HG03354 (cell line): ENCODE data around the gene SLC16A3.

ENCODE experiments used
- ATAC-seq: cut with Tn5 transposase; IDR thresholded peaks from one replicate; pipeline ENCODE4 v1.9.1; 2021; ENCODE audit warnings: mild to moderate bottlenecking; ENCODE audit not compliant: unreplicated experiment, poor library complexity, severe bottlenecking

The SLC16A3 gene

DNA sequence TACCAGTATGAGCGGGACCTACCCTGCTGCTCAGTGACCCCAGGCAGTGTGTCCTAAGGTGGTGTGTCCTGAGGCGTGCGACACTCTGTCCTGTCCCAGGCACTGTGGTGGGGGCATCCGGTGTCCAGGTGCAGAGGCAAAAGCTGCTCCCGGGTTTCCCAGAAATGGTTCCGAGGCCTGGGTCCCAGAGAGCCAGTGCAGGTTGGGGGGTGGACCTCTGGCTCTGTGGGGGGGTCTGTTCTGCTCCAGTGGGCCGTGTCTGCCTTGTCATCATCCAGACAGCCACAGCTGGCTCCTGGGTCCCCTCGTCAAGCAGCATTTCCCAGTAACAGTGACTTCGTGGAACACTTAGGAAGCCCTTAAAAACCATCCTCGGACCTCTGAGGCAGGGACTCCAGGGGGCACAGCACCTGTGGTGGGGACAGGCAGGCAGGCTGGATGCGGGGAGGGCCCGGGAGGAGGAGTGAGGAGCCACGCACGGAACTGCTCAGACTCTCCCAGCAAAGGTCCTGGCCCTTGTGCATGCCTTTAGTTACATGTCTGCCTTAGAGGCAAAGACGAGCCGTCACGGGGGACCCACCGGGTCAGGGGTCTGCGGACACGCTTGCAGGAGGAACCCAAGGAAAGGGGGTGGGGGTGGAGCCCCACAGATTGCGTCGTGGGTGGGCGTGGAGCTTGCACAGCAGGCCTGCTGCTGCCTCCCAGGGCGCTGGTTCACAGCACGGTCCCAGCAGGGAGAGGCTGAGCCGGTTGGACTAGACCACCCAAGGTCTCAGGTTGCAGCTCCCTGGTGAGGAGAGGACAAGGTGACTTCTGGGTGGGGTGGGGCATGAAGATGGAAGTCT is 5.6 kb downstream of the SLC16A3 start:
- no peak for ATAC-seq

DNA sequence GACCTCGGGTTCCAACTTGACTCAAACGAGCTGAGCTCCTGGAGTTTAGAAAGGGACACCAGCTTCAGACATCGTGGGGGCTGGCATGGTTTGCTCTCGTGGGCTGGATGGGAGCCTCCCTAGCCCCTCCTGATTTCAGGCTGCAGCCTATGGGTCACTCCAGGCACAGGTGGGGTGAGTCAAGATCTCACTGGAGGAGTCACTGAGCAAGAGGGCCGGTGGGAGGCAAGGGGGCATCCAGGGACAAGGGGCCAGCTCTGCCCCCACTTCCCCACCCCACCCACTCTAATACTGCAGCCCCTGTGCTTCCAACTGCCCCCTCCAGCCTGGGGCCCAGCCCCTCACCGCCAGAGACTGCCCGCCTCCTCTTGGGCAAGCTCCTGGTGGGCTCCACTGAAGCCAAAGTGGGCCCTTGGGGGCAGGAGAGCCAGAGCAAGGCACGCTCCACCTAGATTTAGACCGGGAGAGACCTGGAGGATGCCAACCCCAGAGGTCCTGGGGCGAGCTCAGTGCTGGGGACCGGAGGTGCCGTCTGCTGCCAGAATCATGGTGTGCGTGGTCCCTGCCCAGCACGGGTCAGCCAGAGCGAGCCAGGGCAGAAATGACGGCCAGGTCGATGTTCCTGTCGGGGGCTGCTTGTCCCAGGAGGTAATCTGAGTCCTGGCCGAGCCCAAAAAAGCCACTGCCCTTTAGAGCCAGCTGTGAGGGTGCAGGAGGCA is 6.4 kb downstream of the SLC16A3 start:
- ATAC-seq, result no peak

DNA sequence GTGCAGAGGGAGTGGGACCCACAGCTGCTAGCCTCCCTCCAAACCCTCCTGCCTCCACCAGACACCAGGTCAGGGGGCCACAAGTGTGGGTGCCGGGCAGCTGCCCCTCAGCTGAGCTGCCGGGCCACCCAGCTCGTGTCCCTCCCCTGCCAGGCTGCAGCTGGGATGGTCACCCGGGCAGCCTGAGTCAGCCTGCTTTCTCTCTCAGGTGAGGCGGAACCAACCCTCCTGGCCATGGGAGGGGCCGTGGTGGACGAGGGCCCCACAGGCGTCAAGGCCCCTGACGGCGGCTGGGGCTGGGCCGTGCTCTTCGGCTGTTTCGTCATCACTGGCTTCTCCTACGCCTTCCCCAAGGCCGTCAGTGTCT is 6.9 kb downstream of the SLC16A3 start:
- ATAC-seq, result no peak

DNA sequence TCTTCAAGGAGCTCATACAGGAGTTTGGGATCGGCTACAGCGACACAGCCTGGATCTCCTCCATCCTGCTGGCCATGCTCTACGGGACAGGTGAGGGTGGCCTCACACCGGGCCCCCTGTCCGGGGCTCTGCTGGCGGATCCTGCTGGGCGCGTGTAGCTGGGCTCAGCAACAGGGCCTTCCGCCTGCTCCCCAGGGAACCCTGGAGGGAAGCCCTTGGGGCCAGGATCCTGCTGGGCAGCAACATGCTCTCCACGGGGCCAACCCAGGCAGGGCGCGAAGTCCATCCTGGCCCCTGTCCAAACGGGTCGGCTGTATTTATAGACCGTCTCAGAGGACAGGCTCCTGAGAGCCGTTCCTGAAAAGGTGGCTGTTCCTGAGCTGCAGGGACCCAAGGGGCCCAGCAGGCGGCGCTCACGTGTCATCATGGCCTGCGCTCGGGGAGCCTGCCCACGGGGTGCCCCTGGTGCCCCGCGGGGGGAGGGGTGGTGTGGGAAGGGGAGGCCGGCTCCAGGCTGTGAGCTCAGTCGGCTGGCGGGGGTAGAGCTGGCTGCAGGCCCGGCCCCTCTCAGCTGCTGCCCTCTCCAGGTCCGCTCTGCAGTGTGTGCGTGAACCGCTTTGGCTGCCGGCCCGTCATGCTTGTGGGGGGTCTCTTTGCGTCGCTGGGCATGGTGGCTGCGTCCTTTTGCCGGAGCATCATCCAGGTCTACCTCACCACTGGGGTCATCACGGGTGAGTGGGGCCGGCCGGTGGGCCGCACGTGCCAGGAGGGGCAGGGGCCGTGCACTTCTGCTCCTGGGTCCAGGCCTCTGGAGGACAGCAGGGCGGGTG is 7.5 kb downstream of the SLC16A3 start:
- no peak for ATAC-seq

DNA sequence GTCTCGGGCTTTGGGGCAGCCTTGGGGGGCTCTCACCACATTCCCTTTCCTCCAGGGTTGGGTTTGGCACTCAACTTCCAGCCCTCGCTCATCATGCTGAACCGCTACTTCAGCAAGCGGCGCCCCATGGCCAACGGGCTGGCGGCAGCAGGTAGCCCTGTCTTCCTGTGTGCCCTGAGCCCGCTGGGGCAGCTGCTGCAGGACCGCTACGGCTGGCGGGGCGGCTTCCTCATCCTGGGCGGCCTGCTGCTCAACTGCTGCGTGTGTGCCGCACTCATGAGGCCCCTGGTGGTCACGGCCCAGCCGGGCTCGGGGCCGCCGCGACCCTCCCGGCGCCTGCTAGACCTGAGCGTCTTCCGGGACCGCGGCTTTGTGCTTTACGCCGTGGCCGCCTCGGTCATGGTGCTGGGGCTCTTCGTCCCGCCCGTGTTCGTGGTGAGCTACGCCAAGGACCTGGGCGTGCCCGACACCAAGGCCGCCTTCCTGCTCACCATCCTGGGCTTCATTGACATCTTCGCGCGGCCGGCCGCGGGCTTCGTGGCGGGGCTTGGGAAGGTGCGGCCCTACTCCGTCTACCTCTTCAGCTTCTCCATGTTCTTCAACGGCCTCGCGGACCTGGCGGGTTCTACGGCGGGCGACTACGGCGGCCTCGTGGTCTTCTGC is 8.4 kb downstream of the SLC16A3 start:
- no peak for ATAC-seq

DNA sequence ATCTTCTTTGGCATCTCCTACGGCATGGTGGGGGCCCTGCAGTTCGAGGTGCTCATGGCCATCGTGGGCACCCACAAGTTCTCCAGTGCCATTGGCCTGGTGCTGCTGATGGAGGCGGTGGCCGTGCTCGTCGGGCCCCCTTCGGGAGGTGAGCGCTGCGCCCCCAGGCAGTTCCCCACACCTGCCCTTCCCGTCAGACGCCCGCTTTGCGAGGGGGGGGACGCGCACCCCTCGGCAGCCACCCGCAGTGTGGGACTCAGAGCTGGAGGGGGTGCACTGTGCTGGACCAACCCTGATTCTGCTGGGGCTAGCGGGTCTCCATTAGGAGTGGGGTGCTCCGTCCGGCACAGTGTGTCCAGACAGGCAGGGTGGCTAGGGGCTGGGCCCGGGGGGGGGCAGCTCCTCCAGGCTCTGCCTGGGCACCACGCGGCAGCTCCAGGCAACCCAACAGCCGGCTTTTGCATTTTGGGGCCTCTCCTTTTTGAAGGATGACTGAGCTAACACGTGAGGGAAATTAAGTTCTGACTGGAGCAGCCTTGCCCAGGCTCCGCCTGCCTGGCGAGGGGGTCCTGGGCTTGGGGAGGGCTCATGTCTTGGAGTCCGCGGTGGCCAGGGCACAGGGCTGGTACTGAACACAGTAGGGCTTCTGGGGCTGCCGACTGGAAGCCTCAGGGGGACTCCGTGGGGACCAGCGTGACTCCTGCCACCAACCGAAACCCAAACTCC is 9.1 kb downstream of the SLC16A3 start:
- ATAC-seq, result no peak

DNA sequence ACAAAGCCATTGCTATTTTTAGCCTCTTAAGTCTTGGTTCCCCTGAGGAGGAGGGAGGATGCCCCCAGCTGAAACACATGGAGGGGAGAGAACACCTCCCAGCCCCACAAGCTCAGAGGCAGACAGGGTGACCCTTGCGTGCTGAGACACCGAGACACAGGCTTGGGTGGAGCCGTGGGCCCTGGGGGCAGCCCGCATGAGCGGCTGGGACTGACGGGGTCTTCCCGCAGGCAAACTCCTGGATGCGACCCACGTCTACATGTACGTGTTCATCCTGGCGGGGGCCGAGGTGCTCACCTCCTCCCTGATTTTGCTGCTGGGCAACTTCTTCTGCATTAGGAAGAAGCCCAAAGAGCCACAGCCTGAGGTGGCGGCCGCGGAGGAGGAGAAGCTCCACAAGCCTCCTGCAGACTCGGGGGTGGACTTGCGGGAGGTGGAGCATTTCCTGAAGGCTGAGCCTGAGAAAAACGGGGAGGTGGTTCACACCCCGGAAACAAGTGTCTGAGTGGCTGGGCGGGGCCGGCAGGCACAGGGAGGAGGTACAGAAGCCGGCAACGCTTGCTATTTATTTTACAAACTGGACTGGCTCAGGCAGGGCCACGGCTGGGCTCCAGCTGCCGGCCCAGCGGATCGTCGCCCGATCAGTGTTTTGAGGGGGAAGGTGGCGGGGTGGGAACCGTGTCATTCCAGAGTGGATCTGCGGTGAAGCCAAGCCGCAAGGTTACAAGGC is 9.8 kb downstream of the SLC16A3 start:
- ATAC-seq, result peak; percentile 38

DNA sequence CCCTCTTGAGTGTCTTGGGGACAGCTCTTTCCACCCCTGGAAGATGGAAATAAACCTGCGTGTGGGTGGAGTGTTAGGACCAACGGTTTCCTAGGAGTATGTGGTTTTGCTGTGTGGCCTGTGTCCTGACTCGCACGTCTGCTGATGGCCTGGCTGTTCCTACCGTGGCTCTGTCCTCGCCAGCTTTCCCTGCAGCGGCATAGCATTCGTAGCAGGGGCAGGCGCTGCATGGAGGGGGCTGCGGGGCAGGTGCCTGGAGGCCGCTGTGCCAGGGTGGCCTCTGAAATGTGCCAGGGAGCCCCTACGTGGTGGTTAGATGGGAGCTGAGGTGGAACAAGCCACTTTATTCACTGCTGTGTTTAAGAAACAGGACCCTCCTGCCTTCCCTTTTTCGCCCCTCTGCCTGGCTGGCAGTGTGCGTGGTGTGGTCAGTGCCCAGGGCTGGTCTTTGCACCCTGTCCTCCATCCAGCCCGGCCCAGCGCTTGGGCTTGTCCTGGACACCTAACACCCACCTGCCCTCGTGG is 10.6 kb downstream of the SLC16A3 start:
- no peak for ATAC-seq

DNA sequence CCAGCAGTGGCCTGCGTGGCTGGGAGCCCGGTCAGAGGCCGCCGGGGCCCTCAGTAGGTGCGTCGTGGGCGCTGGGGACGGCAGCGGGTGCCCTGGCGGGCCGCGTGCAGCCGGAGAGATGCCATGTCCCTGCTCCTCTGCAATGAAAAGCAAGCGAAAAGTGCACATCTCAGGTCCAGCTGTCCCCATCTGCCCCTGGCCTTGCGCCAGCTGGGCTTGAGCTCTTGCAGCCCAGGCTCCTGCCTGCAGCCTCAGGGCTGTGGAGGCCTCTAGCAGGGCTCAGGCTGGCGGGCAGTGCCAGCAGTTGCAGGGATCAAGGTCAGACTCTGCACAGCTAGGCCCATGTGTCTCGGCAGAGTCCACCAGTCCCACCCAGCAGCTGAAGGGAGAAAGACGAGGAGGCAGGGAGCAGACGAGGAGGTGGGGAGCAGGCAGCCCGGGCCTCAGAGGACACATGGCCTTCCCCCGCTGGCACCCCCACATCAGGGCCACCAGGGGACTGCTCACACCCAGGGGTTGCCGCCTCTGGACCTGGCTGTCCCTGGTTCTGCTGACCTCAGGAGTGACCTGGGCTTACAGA is 11.2 kb downstream of the SLC16A3 start:
- ATAC-seq, result no peak

DNA sequence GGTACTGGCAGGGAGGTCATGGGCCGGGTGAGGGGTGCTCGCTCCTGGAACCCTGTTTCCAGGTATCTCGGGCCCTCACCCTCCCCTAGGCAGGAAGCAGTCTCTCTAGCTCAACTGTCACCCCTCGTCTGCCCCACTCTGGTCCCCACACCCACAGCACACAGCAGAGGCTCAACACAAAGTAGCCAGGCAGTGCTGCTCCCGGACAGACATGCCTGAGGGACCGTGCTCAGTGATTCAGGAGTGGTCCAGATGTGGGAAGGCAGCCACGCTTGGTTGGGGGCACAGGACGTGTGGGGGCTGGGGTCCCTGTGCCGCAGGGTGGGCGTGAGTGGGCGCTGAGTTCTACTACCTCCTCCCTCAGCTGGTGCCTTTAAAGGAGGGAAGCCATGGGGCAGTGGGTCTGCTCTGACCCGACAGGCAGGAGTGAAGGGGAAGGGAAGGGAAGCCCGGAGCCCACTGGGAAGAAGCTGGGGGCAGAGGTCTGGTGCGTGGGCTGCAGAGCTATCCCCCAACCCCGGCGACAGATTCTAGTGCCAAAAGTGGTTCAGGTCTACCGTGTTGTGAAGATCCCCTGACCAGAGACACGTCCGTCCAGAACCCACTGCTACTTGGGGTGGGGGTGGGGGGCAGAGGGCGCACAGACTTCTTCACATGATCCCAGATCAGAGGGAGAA is 11.8 kb downstream of the SLC16A3 start:
- no peak for ATAC-seq

DNA sequence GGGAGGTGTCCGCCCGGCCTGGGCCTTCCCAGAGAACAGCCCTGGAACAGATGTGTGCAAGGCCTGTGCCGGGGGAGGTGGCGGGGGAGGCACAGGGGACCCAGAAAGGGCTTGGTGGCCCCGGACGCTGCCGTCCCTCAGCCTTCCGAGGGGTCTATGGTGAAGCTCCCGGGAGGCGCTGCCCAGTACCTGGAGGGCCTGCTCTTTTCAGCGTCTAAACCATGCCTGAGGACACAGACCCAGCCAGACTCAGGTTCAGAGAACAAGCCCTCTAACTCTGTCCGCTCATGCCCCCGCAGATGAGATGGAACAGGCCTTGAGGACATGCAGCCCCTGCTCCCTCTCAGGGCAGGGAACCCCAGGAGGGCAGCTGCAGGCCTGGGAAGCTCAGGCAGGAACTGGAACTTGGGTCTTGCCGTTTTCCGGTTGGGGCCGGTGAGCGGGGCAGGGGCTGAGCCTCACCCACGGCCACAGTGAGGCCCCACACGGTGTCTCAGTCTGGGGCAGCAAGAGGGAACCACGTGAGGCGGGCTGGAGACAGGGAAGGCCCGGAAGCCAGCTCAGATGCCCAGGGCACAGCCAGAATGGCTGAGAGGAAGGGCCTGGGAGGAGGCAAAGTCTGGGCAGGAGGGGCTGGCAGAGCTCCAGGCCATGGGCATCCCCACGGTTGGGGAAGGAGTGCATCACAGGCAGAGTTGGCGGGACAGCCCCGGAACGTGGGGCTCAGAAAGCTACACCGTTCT is 12.5 kb downstream of the SLC16A3 start:
- ATAC-seq, result no peak

DNA sequence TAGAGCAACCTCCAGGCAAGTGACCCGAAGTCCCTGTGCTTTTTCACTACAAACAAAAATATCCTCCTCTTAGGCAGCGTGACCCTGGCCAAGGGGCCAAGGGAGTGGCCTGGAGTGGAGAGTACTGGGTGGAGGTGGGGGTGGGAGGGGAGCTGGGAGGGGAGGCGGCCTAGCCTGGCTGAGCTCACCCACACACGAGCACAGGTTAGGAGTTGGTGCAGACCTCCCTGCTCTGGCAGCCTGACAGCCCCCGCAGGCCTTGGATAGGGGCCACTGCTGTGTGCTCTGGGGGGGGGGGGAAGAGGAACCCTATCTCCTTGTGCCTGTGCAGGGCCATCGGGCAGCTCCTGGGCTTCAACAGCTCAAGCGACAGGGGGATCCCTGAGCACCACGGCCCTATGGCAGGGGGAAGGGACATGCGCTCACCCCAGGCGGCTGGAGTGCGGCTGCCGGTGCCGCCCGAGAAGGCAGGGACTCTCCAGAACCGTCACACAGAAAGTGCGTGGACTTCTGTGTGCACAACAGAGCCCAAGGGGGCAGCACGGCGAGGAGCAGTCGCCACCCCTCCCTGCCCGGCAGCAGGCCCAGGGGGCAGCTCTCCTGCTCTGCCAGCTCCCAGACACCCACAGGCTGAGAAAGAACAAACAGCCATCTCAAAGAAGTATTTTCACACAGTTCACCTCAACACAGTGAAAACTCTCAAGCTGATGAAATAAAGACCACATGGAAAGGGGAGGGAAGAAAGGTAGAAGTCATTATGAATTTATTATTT is 13.3 kb downstream of the SLC16A3 start:
- no peak for ATAC-seq

DNA sequence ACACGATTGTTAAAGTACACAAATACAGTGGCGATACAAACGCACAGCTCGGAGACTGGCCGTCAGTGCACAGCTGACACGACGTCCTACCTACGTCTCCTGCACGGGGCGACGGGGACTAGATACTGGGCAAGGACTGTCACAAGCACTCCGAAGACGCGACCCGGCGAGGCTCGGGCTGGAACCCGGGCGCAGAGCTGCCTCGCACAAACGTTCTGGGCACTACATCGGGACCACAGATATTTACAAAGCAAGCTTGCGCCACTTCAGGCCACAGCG is 13.8 kb downstream of the SLC16A3 start:
- no peak for ATAC-seq

DNA sequence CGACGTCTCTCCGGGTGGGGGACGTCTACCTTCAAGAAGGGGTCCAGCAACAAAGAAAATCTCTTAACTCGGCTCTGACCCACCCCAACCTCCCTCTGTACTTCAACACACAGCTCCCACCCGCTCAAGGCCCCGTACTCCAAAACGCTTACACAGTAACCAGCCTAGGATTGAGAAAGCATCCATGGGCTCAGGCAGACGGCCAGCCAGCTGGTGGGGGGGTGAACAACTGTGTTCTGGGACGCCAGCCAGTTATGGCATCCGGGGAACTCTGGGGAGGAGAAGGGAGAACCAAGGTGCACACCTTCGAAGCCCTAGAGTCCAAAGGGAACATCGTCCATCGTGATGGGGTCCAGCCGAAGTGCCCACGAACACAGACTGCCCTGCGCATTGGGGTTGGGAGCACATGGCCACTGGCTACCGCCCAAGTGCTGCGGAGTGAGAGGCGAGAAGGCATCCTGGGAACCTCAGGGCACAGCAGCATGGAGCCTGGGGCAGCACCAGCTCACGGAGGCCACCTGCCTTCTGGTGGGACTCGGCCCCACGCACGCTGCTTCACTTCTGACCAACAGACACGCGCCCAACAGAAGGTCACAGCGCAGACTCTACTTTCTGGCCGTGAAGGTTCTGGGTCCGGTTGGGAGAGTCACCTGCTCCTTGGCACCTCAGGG is 14.3 kb downstream of the SLC16A3 start:
- ATAC-seq, result no peak

DNA sequence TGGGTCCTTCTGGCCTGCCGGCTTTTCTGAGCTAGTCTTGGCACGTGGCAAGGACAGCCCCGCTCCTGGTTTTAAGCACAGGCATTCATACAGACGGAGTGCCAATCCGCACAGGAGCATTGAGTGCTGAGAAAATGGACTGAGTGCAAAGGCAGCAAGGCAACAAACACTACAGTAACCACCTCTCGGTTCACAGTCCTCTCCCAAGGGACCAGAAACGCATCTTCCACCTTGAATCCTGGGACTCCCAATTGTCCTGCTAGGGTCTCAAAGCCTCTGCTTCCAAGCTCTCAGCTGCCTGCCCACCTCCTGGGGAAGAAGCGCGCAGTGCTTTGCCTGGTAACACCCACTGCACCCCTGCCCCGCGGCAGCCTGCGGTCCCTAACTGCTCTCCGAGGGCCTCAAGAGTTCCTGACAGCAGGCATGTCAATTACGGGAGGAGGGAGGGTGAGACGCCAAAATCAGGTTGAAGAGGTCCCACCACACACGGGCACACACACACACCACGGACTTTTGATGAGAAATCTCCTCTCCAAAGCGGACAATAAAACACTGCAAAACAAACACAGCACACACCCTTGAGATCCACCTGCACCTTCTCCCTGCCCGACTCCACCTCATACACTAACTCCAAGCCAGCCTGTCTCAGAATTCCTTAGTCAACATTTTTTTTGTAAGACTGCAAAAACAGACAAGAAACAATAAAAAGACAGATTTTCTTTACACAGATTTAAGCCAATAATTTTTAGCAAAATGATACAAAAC is 15.0 kb downstream of the SLC16A3 start:
- no peak for ATAC-seq
